ENCODE data around the gene ERF.

DNA sequence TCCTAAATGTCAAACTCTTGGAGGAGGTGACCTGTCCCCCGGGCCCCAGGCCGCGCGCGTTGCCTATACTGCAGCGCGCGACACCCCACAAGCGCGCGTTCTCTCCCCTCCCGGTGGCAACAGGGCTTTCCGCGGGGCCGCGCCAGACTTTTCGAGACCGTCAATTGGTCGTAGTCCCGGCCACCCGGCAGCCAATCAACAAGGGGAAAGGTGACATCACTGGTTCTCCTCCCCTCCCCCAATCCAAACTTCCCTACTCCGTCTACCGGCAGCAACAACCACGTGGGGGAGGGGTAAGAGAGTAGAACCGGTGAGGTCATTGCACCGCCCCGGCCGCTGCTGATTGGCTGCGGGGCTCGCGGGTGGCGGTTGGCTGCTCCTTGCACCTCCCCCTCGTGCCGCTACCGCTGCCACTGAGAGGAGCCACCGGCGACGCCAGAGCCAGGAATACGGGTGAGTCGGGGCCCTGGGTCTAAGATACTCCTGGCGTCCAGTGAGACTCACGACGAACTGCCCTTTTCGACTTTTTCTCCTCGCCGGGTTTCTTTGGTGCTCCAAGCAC, 13.3 kb upstream of the ERF start:
- TF ChIP-seq, protein P1, sequence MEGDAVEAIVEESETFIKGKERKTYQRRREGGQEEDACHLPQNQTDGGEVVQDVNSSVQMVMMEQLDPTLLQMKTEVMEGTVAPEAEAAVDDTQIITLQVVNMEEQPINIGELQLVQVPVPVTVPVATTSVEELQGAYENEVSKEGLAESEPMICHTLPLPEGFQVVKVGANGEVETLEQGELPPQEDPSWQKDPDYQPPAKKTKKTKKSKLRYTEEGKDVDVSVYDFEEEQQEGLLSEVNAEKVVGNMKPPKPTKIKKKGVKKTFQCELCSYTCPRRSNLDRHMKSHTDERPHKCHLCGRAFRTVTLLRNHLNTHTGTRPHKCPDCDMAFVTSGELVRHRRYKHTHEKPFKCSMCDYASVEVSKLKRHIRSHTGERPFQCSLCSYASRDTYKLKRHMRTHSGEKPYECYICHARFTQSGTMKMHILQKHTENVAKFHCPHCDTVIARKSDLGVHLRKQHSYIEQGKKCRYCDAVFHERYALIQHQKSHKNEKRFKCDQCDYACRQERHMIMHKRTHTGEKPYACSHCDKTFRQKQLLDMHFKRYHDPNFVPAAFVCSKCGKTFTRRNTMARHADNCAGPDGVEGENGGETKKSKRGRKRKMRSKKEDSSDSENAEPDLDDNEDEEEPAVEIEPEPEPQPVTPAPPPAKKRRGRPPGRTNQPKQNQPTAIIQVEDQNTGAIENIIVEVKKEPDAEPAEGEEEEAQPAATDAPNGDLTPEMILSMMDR (IDR thresholded peaks at IDR 0.05; ENCODE audit: low read depth, low read length), result no peak
- TF ChIP-seq, protein P2, sequence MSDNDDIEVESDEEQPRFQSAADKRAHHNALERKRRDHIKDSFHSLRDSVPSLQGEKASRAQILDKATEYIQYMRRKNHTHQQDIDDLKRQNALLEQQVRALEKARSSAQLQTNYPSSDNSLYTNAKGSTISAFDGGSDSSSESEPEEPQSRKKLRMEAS (IDR thresholded peaks at IDR 0.05; ENCODE audit: low read depth, low read length), result peak; percentile 93
- TF ChIP-seq POLR2A (IDR thresholded peaks at IDR 0.05; ENCODE audit: extremely low read depth, insufficient read length) (peak; percentile 25), MYC (IDR thresholded peaks at IDR 0.05; ENCODE audit: low read depth, low read length) (no peak; the same call in 1 of the 2 replicates)
